GM21825 (cell line): ENCODE results near the gene GPATCH2.
"Not testable (repeated sequence)": the region's sequence is repeated elsewhere in the genome, so short reads cannot be mapped to it uniquely, and the experiment has no call there.

Source experiments
- ATAC-seq: cut with Tn5 transposase; IDR thresholded peaks from one replicate; pipeline ENCODE4 v1.9.1; 2021; ENCODE audit warnings: mild to moderate bottlenecking, moderate library complexity; ENCODE audit not compliant: unreplicated experiment

GPATCH2 gene

DNA sequence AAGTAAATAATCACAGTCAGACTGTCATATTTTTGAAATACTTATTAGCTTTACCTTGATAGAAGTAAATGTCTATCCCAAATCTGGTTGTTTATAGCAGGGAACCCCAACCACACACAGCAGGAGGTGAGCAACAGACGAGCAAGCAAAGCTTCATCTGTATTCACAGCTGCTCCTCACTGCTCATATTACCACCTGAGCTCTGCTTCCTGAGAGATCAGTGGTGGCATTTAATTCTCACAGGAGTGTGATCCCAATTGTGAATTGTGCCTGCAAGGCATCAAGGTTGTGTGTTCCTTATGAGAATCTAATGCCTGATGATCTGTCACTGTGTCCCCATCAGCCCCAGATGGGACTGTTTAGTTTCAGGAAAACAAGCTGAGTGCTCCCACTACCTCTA, 104.3 kb downstream of the GPATCH2 start:
- no peak for ATAC-seq

DNA sequence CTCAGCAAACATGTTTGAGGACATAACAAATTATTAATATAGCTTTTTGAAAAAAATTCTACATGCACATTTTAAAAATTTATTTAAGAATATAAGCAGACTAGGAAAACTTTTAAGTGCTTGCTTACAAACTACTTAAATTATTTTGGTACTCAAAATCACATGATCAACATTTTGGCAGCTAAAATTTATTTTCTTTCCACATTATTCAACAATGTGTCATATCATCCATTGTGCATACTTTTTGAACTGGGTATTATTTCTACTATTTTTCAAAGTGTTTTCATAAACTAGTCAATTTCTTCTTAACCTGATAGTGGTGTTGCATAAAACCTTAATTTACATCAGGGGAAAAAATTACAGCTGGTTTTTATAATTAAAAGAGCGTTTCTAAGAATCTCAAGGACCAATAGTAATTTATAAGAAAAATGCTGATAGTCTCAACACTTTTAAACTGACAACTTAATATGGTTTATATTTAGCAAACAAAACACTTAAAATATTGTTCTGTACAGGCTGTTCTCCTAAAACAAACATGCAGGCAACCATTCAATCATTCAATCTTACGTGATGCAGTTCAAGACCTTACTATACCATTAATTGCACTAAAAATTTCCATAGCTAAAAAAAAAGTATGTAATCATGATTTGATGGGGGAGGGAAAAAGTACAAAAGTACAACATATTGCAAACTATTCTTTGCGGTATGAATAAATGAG, 105.0 kb downstream of the GPATCH2 start:
- no peak for ATAC-seq

GRCh38 chr1:217524787-217525520, 105.9 kb downstream of the GPATCH2 start:
- ATAC-seq = no peak

DNA sequence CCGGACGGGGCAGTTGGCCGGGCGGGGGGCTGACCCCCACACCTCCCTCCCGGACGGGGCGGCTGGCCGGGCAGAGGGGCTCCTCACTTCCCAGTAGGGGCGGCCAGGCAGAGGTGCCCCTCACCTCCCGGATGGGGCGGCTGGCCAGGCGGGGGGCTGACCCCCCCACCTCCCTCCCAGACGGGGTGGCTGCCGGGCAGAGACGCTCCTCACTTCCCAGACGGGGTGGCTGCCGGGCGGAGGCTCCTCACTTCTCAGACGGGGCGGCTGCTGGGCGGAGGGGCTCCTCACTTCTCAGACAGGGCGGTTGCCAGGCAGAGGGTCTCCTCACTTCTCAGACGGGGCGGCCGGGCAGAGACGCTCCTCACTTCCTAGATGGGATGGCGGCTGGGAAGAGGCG, 107.0 kb downstream of the GPATCH2 start:
- ATAC-seq = not testable (repeated sequence)

GRCh38 chr1:217522277-217522676, 108.6 kb downstream of the GPATCH2 start:
- no peak for ATAC-seq

DNA sequence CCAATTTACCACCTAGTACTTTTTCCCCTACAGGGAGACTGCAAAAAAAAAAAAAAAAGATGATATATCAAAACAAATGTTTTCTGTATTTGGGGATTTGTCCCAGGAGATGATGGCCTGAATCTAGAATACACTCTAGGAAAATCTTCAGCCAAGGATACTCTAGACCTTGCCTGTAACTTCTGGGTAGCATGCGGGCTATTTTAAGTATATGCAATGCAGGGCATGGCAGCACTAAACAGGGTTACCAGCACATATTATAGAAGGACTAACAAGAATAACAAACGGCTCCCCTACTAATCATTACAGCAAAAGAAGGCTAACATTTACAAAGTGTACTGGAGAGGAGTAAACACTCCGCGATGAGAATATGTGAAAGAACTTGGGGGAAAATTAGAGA, 109.6 kb downstream of the GPATCH2 start:
- no peak for ATAC-seq

DNA sequence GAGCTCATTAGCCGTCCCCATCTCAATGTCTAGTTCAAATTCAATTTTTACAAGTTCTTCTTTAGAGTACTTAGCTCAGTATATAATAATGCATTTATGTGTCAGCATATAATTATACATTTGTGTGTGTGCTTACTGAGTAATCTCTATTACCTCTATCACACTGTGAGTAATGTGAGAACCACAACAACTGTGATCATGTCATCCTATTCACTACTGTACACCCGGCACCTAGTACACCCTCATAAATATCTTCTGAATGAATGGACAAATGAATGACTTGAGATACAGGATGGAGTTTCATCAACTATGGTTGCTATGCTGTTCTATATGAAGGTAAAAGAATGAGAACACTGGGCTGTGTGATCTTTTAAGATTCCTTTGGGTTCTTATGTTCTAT, 124.0 kb downstream of the GPATCH2 start:
- no peak for ATAC-seq

DNA sequence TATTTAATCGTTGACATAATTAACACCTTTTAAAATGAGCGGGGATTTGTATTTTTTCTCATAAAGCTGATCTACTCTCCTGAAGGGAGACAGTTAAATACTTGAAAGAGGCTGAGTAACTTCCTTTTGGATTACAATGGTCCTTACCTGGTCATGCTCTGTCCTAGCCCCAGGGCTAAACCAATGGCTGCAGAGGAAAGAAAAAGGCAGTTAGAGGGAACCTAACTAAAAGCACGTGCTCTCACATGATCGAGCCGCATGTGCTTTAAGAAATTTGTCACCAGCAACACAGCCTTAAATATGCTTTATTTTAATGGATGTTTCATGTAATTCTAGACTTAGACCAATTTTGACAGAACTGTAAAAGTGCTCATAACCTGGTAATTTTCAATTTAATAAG, 132.7 kb downstream of the GPATCH2 start:
- no peak for ATAC-seq

DNA sequence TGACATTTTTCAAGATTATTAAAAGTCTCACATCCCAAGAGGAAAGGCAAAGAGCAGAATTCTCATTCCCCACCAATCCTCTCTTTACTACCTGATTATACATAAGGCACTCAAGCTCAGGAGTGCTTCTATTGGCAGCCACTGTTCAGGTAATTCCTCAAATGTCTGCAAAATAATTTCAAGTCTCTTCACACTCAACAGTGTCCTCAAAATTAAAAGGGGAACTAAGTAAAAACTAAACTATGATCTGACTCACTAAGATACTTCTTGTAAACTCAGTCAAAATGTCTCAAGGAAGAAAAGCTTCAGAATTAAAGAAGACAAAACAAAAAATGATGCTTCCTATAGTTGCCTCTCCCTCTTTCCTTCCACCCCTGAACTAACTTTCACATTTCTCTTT, 135.6 kb downstream of the GPATCH2 start:
- peak; percentile 91 for ATAC-seq

- ATAC-seq = peak; percentile 56
Observed at GRCh38 chr1:217494767-217495166, 136.1 kb downstream of the GPATCH2 start.

GRCh38 chr1:217493290-217493689, 137.6 kb downstream of the GPATCH2 start:
- ATAC-seq = no peak

DNA sequence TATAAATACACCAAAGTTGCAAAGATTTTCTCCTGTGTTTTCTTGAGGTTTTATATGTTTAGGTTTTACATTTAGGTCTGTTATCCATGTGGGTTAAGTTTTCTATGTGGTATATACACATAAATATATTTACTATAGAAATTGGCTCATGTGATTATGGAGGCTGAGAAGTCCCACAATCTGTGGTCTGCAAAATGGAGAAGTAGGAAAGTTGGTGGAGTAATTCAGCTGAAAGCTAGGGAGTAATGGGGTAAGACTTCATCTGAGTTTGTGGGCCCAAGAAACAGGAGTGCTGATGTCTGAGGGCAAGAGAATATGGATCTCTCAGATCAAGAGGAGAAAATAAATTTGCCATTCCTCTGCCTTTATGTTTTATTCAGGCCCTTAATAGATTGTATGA, 146.0 kb downstream of the GPATCH2 start:
- ATAC-seq = no peak

- peak; percentile 99 for ATAC-seq
Observed at GRCh38 chr1:217482356-217483102, 148.4 kb downstream of the GPATCH2 start.

GRCh38 chr1:217478450-217478849, 152.4 kb downstream of the GPATCH2 start:
- no peak for ATAC-seq

DNA sequence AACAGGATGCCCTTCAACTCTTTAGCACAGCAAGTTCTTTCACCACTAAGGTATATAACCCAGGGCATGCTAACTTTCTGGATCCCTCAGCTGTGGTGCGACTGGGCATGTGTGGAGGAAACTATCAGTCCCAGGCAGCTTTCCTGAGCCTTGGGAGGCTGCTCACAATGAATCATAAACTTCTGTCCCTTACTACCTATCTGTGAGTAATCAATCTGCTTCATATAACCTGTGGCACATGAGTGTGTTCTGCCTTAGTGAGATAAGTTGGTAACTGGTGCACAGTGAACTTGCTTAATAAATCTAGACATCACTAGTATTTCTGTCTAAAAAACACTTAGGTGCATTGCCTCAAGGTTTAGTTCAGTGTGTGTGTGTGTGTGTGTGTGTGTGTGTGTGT, 158.0 kb downstream of the GPATCH2 start:
- ATAC-seq = no peak

- ATAC-seq = no peak
Observed at GRCh38 chr1:217471403-217471802, 159.5 kb downstream of the GPATCH2 start.

DNA sequence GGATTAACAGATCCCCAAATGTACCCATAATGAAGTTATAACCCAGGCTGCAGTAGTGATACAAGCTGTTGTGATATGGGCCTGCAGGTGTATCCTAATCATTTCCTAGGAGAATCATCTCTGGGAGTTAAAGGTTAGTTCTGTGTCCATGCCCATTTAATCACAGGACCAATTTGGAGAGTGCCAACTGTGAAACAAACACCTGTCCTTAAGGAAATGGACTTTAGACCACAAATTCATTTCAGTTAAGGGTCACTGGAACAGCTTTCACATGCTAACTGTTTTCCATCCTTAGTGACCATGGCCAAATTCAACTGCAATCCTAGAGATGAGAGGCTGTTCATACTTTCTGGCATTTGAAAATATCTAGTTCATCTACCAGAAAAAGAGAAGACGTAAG, 160.9 kb downstream of the GPATCH2 start:
- no peak for ATAC-seq

DNA sequence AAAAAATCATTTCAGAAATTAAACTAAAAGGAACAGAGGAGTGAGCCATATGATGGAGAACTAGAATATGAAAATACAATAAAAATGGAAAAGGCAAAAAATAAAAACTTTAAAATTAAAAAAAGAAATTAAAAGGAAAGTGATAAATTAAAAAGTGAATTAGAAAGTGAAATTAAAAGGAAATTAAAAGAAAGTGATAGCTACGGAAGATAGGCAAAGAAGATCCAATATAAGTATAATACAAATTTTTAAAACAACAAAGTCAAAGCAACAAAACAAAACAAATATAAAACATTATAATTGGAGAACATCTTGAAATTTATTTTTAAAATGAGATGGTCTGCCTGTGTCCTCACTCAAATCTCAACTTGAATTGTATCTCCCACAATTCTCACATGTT, 165.8 kb downstream of the GPATCH2 start:
- no peak for ATAC-seq

GRCh38 chr1:217462666-217463065, 168.2 kb downstream of the GPATCH2 start:
- ATAC-seq = no peak

- ATAC-seq = no peak
Observed at GRCh38 chr1:217462159-217462558, 168.7 kb downstream of the GPATCH2 start.

DNA sequence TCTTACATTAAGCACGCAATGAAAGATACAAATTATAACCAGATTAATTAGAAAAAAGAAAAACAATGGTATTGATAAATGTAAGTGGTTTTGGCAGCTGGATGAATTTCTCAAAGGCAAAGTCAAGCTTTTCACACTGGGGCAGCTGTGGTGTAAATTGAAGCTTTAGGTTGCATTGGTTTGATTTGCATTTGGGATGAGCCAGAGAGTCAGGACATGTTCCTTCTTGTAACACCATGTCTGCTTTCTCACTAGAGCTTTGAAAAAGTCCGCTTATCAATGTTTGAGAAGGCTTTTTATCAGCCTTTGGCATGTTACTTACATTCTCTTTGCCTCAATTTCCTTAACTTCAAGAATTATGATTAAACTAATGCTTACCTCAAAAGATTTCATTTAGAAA, 173.9 kb downstream of the GPATCH2 start:
- no peak for ATAC-seq

- ATAC-seq = no peak
Observed at GRCh38 chr1:217456261-217456660, 174.6 kb downstream of the GPATCH2 start.
